ENCODE measurements around the gene CSMD2. TPM values are rescaled to one million over a fixed set of nuclear protein-coding genes. Genes with fewer than 3 reads are reported as not detected.

The CSMD2 gene
- total RNA-seq, 2 experiments from 2014 or later: not detected

DNA sequence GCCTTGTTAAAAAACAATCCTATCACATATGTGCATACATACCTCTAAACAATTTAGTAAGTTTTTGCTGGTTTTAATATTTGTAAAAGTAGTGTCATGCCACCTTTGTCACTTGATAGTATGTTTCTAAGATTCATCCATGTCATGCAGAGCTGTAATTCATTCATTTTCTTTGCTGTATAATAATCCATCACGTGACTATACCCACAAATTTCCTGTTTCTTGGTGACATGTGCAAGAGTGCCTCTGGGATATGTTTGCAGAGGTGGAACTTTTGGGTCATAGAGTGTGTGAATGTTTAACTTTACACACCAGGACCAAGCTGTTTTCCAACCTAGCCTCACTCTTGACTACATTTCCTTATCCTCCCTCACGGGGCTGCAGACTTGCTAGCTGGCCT is 629.7 kb downstream of the CSMD2 start:
- intact Hi-C loops (cut with micrococcal nuclease; ENCODE audit: unreplicated experiment): no loop called here
- ChIA-PET POLR2A (no interaction called here), CTCF (ENCODE audit: unreplicated experiment) (no interaction called here)
- no peaks in the 10 kb centered on the region for H3K79me2 ChIP-seq (ENCODE audit: insufficient read depth, low read depth, low read length)
- H3K36me3 ChIP-seq (ENCODE audit: insufficient read depth, low read length): no peaks in the 10 kb centered on the region
- no peaks in the 10 kb centered on the region for H3K9me3 ChIP-seq (ENCODE audit: low read length)
- H3K4me1 ChIP-seq (ENCODE audit: insufficient read depth, low read length, poor library complexity, severe bottlenecking): no peaks in the 10 kb centered on the region
- H3K9me2 ChIP-seq (ENCODE audit: insufficient read depth, low read length): no peaks in the 10 kb centered on the region
- no peaks in the 10 kb centered on the region for H4K20me1 ChIP-seq (ENCODE audit: insufficient read depth, low read length)
- H3K4me2 ChIP-seq (ENCODE audit: low read length): no peak overlapping the region
- TF ChIP-seq, protein P1, sequence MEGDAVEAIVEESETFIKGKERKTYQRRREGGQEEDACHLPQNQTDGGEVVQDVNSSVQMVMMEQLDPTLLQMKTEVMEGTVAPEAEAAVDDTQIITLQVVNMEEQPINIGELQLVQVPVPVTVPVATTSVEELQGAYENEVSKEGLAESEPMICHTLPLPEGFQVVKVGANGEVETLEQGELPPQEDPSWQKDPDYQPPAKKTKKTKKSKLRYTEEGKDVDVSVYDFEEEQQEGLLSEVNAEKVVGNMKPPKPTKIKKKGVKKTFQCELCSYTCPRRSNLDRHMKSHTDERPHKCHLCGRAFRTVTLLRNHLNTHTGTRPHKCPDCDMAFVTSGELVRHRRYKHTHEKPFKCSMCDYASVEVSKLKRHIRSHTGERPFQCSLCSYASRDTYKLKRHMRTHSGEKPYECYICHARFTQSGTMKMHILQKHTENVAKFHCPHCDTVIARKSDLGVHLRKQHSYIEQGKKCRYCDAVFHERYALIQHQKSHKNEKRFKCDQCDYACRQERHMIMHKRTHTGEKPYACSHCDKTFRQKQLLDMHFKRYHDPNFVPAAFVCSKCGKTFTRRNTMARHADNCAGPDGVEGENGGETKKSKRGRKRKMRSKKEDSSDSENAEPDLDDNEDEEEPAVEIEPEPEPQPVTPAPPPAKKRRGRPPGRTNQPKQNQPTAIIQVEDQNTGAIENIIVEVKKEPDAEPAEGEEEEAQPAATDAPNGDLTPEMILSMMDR (conservative IDR thresholded peaks at IDR 0.05; ENCODE audit: low read length): no peak
- TF ChIP-seq EZH2phosphoT487 (IDR thresholded peaks at IDR 0.05; ENCODE audit: borderline replicate concordance, low read depth, low read length): no peak
- no TSS peak for BruUV-seq (replicated peaks)
- H2AFZ ChIP-seq (ENCODE audit: low read length): no peak overlapping the region
- H3K4me3 ChIP-seq (ENCODE audit: low read depth, low read length, poor library complexity, severe bottlenecking): no peak overlapping the region
- H3K27ac ChIP-seq (ENCODE audit: low read depth, low read length, poor library complexity, severe bottlenecking): no peak overlapping the region
- DNase-seq (ENCODE audit: low spot score): no peak

DNA sequence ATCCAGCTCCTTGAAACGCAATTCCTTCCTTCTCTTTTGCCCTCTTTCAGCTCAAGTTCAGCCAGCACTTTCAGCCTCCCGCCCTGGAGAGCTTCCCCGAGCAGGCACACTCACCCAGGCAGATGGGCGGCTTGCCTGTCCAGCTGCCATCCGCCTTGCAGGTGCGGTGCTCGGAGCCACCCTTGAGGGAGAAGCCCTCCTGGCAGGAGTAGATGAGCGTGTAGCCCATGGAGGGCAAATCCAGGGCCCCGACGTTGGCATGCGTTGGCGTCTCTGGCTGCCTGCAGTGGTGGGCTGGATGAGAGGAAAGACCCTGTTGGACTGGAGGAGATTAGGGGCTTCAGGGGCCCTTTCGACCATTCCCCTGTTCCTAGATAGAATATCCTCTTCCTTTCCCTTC is 632.1 kb downstream of the CSMD2 start:
- Histone ChIP-seq H3K9me3 (ENCODE audit: low read length) (no peaks in the 10 kb centered on the region), H3K36me3 (ENCODE audit: insufficient read depth, low read length) (no peaks in the 10 kb centered on the region), H3K4me1 (ENCODE audit: insufficient read depth, low read length, poor library complexity, severe bottlenecking) (no peaks in the 10 kb centered on the region), H3K79me2 (ENCODE audit: insufficient read depth, low read depth, low read length) (no peaks in the 10 kb centered on the region), H2AFZ (ENCODE audit: low read length) (no peak overlapping the region), H3K9me2 (ENCODE audit: insufficient read depth, low read length) (no peaks in the 10 kb centered on the region), H4K20me1 (ENCODE audit: insufficient read depth, low read length) (no peaks in the 10 kb centered on the region), H3K4me2 (ENCODE audit: low read length) (no peak overlapping the region), H3K27ac (ENCODE audit: low read depth, low read length, poor library complexity, severe bottlenecking) (no peak overlapping the region), H3K4me3 (ENCODE audit: low read depth, low read length, poor library complexity, severe bottlenecking) (no peak overlapping the region)
- ChIA-PET CTCF (ENCODE audit: unreplicated experiment) (interaction anchor here (0.7 kb wide), 1 partner anchor 10 kb away, joined by 3 read pairs; no protein-coding TSS in a partner anchor), POLR2A (interaction anchor here (0.7 kb wide), 1 partner anchor 296 kb away, joined by 3 read pairs; no protein-coding TSS in a partner anchor)
- no TSS peak for BruUV-seq (replicated peaks)
- DNase-seq (ENCODE audit: low spot score): no peak
- intact Hi-C loops (cut with micrococcal nuclease; ENCODE audit: unreplicated experiment): no loop called here
- no peak for TF ChIP-seq EZH2phosphoT487 (IDR thresholded peaks at IDR 0.05; ENCODE audit: borderline replicate concordance, low read depth, low read length)
- TF ChIP-seq, protein P1 (conservative IDR thresholded peaks at IDR 0.05; ENCODE audit: low read length): no peak

DNA sequence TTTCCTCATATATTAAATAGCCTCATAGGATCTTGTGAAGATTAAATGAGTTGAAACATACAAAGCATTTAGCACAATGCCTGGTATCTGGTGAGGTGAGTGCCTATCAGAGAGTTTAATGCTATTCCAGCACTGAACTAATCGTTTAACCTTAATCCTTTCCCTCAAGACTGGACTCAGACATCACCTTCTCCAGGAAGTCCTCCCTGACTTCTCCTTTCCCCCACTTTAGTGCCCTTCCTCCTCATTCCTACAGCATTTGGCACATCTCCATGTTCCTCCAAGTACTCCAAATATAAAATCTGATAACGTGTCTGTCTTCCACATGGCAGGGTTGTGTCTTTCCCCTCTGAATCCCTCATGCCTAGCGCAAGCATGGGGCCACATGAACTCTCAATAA is 632.8 kb downstream of the CSMD2 start:
- Histone ChIP-seq H4K20me1 (ENCODE audit: insufficient read depth, low read length) (no peaks in the 10 kb centered on the region), H3K79me2 (ENCODE audit: insufficient read depth, low read depth, low read length) (no peaks in the 10 kb centered on the region), H3K27ac (ENCODE audit: low read depth, low read length, poor library complexity, severe bottlenecking) (no peak overlapping the region), H3K4me2 (ENCODE audit: low read length) (no peak overlapping the region), H3K9me2 (ENCODE audit: insufficient read depth, low read length) (no peaks in the 10 kb centered on the region), H3K4me3 (ENCODE audit: low read depth, low read length, poor library complexity, severe bottlenecking) (no peak overlapping the region), H2AFZ (ENCODE audit: low read length) (no peak overlapping the region), H3K4me1 (ENCODE audit: insufficient read depth, low read length, poor library complexity, severe bottlenecking) (no peaks in the 10 kb centered on the region), H3K9me3 (ENCODE audit: low read length) (no peaks in the 10 kb centered on the region), H3K36me3 (ENCODE audit: insufficient read depth, low read length) (no peaks in the 10 kb centered on the region)
- DNase-seq (ENCODE audit: low spot score): no peak
- intact Hi-C loops (cut with micrococcal nuclease; ENCODE audit: unreplicated experiment): no loop called here
- CTCF ChIA-PET (ENCODE audit: unreplicated experiment): no interaction called here
- TF ChIP-seq EZH2phosphoT487 (IDR thresholded peaks at IDR 0.05; ENCODE audit: borderline replicate concordance, low read depth, low read length): no peak
- TF ChIP-seq, protein P1 (conservative IDR thresholded peaks at IDR 0.05; ENCODE audit: low read length): no peak
- POLR2A ChIA-PET: no interaction called here
- no TSS peak for BruUV-seq (replicated peaks)
